ENCODE measurements around the gene NEIL3. TPM values are rescaled to one million over a fixed set of nuclear protein-coding genes. Genes with fewer than 3 reads are reported as not detected.

Gene NEIL3
- total RNA-seq, 4 donors from 2014 or later, result 0.41 to 0.95 TPM; not detected in 2

GRCh38 chr4:177391287-177391686 is 81.6 kb downstream of the NEIL3 start:
- intact Hi-C loops (cut with DNase I; ENCODE audit: low total_unique reads) (no loop called here), in situ Hi-C loops (cut with MboI; ENCODE audit: low pct_ligation_motif_present in 1 of 4, low pct_unique_long_range_greater_than_20kb in 1 of 4, low sequenced_read_pairs in 3 of 4) (no loop called here)
- H3K9me3 ChIP-seq, result no peaks in the 10 kb centered on the region
- H3K4me1 ChIP-seq, result no peaks in the 10 kb centered on the region
- TF ChIP-seq POLR2A (IDR thresholded peaks at IDR 0.05) (no peak), EP300 (IDR thresholded peaks at IDR 0.05; ENCODE audit: low read depth) (no peak), POLR2AphosphoS5 (IDR thresholded peaks at IDR 0.05) (no peak)
- no peak overlapping the region for H3K4me3 ChIP-seq
- no peaks in the 10 kb centered on the region for H3K27me3 ChIP-seq
- no peak for DNase-seq
- WGBS, 2 donors (ENCODE audit: low coverage in 1 of 2), result 73 to 92% methylated on average over 2 to 3 of the region's 3 CpGs
- no peaks in the 10 kb centered on the region for H3K36me3 ChIP-seq
- H3K27ac ChIP-seq, result no peak overlapping the region

- Histone ChIP-seq H3K36me3 (no peaks in the 10 kb centered on the region), H3K9me3 (no peaks in the 10 kb centered on the region), H3K27ac (no peak overlapping the region), H3K27me3 (no peaks in the 10 kb centered on the region), H3K4me1 (no peaks in the 10 kb centered on the region), H3K4me3 (no peak overlapping the region)
- DNase-seq, result no peak
- TF ChIP-seq CTCF (IDR thresholded peaks at IDR 0.05), result no peak
- no peak for TF ChIP-seq POLR2A (IDR thresholded peaks at IDR 0.05)
- TF ChIP-seq POLR2AphosphoS5 (IDR thresholded peaks at IDR 0.05), result no peak
- TF ChIP-seq EP300 (IDR thresholded peaks at IDR 0.05; ENCODE audit: low read depth), result no peak
- 69 to 77% methylated on average over 5 to 6 of the region's 6 CpGs for WGBS, 2 donors (ENCODE audit: low coverage in 1 of 2)
- in situ Hi-C loops (cut with MboI; ENCODE audit: low pct_ligation_motif_present in 1 of 4, low pct_unique_long_range_greater_than_20kb in 1 of 4, low sequenced_read_pairs in 3 of 4), result no loop called here
- intact Hi-C loops (cut with DNase I; ENCODE audit: low total_unique reads), result no loop called here
Measured at GRCh38 chr4:177391953-177392352, 82.3 kb downstream of the NEIL3 start.

- Histone ChIP-seq H3K4me3 (no peak overlapping the region), H3K36me3 (no peaks in the 10 kb centered on the region), H3K9me3 (no peaks in the 10 kb centered on the region), H3K27me3 (no peaks in the 10 kb centered on the region), H3K27ac (no peak overlapping the region), H3K4me1 (no peaks in the 10 kb centered on the region)
- TF ChIP-seq CTCF (IDR thresholded peaks at IDR 0.05) (no peak), POLR2A (IDR thresholded peaks at IDR 0.05) (no peak), EP300 (IDR thresholded peaks at IDR 0.05; ENCODE audit: low read depth) (no peak), POLR2AphosphoS5 (IDR thresholded peaks at IDR 0.05) (no peak)
- in situ Hi-C loops (cut with MboI; ENCODE audit: low pct_ligation_motif_present in 1 of 4, low pct_unique_long_range_greater_than_20kb in 1 of 4, low sequenced_read_pairs in 3 of 4) (no loop called here), intact Hi-C loops (cut with DNase I; ENCODE audit: low total_unique reads) (no loop called here)
- WGBS, 2 donors (ENCODE audit: low coverage in 1 of 2), result 40 to 71% methylated on average over 2 to 8 of the region's 8 CpGs
- DNase-seq, result peak; percentile 26
Measured at GRCh38 chr4:177393236-177393635, 83.6 kb downstream of the NEIL3 start.

GRCh38 chr4:177396352-177396751 is 86.7 kb downstream of the NEIL3 start:
- Histone ChIP-seq H3K9me3 (no peaks in the 10 kb centered on the region), H3K27me3 (no peaks in the 10 kb centered on the region), H3K4me1 (no peaks in the 10 kb centered on the region), H3K36me3 (no peaks in the 10 kb centered on the region), H3K27ac (no peak overlapping the region), H3K4me3 (no peak overlapping the region)
- intact Hi-C loops (cut with DNase I; ENCODE audit: low total_unique reads) (no loop called here), in situ Hi-C loops (cut with MboI; ENCODE audit: low pct_ligation_motif_present in 1 of 4, low pct_unique_long_range_greater_than_20kb in 1 of 4, low sequenced_read_pairs in 3 of 4) (no loop called here)
- WGBS, 2 donors (ENCODE audit: low coverage in 1 of 2), result 68 to 80% methylated on average over 2 of the region's 2 CpGs
- TF ChIP-seq CTCF (IDR thresholded peaks at IDR 0.05) (no peak), POLR2A (IDR thresholded peaks at IDR 0.05) (no peak), EP300 (IDR thresholded peaks at IDR 0.05; ENCODE audit: low read depth) (no peak), POLR2AphosphoS5 (IDR thresholded peaks at IDR 0.05) (no peak)
- DNase-seq, result no peak

GRCh38 chr4:177400030-177400429 is 90.4 kb downstream of the NEIL3 start:
- intact Hi-C loops (cut with DNase I; ENCODE audit: low total_unique reads), result no loop called here
- H3K4me1 ChIP-seq, result no peaks in the 10 kb centered on the region
- H3K36me3 ChIP-seq, result no peaks in the 10 kb centered on the region
- no peaks in the 10 kb centered on the region for H3K27me3 ChIP-seq
- H3K4me3 ChIP-seq, result no peak overlapping the region
- H3K9me3 ChIP-seq, result no peaks in the 10 kb centered on the region
- WGBS, 2 donors (ENCODE audit: low coverage in 1 of 2), result 0 to 69% methylated on average over 1 to 2 of the region's 2 CpGs
- in situ Hi-C loops (cut with MboI; ENCODE audit: low pct_ligation_motif_present in 1 of 4, low pct_unique_long_range_greater_than_20kb in 1 of 4, low sequenced_read_pairs in 3 of 4), result no loop called here
- no peak for TF ChIP-seq CTCF (IDR thresholded peaks at IDR 0.05)
- no peak for TF ChIP-seq POLR2A (IDR thresholded peaks at IDR 0.05)
- TF ChIP-seq POLR2AphosphoS5 (IDR thresholded peaks at IDR 0.05), result no peak
- TF ChIP-seq EP300 (IDR thresholded peaks at IDR 0.05; ENCODE audit: low read depth), result no peak
- H3K27ac ChIP-seq, result no peak overlapping the region
- no peak for DNase-seq

Data from transverse colon (tissue), 4 donors.